Measurements from ENCODE around the gene OTOGL.

Gene OTOGL

GRCh38 chr12:80199931-80200330 lies 100.6 kb downstream of the OTOGL start:
- TF ChIP-seq, protein P1, sequence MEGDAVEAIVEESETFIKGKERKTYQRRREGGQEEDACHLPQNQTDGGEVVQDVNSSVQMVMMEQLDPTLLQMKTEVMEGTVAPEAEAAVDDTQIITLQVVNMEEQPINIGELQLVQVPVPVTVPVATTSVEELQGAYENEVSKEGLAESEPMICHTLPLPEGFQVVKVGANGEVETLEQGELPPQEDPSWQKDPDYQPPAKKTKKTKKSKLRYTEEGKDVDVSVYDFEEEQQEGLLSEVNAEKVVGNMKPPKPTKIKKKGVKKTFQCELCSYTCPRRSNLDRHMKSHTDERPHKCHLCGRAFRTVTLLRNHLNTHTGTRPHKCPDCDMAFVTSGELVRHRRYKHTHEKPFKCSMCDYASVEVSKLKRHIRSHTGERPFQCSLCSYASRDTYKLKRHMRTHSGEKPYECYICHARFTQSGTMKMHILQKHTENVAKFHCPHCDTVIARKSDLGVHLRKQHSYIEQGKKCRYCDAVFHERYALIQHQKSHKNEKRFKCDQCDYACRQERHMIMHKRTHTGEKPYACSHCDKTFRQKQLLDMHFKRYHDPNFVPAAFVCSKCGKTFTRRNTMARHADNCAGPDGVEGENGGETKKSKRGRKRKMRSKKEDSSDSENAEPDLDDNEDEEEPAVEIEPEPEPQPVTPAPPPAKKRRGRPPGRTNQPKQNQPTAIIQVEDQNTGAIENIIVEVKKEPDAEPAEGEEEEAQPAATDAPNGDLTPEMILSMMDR (IDR thresholded peaks at IDR 0.05; ENCODE audit: low read length) = no peak
- no peak for TF ChIP-seq EZH2 (IDR thresholded peaks at IDR 0.05; ENCODE audit: borderline replicate concordance, low read length)

DNA sequence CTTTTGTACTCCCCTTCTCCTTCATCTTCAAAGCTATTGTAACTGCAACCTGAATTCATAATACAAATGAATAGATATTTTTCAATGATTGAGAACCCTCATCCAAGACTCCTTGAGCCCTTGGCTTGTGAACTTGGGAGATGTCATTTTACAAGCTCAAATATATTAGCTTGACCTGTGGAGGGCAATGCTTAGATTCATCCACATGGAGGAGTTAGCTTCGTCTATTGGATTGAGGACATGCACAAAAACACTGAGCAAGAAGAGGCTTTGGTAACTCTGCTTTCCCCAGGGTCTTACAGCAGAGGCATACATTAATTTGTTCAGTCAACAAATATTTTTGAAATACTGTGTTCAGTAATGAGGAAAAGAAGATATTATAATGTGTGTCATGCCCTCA lies 101.1 kb downstream of the OTOGL start:
- TF ChIP-seq, protein P1 (IDR thresholded peaks at IDR 0.05; ENCODE audit: low read length) = no peak
- TF ChIP-seq EZH2 (IDR thresholded peaks at IDR 0.05; ENCODE audit: borderline replicate concordance, low read length) = no peak
- no peaks in the 10 kb centered on the region for H3K79me2 ChIP-seq (ENCODE audit: insufficient read depth, low read length)
- H3F3A ChIP-seq (ENCODE audit: insufficient read depth, low read length) = no peaks in the 10 kb centered on the region

More at GRCh38 chr12:80199931-80200330, 100.6 kb downstream of the OTOGL start:
- no peaks in the 10 kb centered on the region for H3K36me3 ChIP-seq (ENCODE audit: insufficient read depth, low read length)
- H2AFZ ChIP-seq (ENCODE audit: low read length) = no peak overlapping the region
- H3K4me2 ChIP-seq (ENCODE audit: low read length) = no peak overlapping the region
- H3K9me3 ChIP-seq (ENCODE audit: low read length) = no peaks in the 10 kb centered on the region
- H4K20me1 ChIP-seq (ENCODE audit: insufficient read depth, low read length) = no peaks in the 10 kb centered on the region
- H3K79me2 ChIP-seq (ENCODE audit: insufficient read depth, low read length) = no peaks in the 10 kb centered on the region
- H3K9me2 ChIP-seq (ENCODE audit: low read depth, low read length) = no peaks in the 10 kb centered on the region
- H3K4me3 ChIP-seq (ENCODE audit: low read depth, low read length, poor library complexity, severe bottlenecking) = no peak overlapping the region
- H3F3A ChIP-seq (ENCODE audit: insufficient read depth, low read length) = no peaks in the 10 kb centered on the region
- H3K27me3 ChIP-seq (ENCODE audit: insufficient read depth, low read length) = no peaks in the 10 kb centered on the region
- H3K9ac ChIP-seq (ENCODE audit: low read length) = no peak overlapping the region
- no peaks in the 10 kb centered on the region for H3K4me1 ChIP-seq (ENCODE audit: insufficient read depth, low read length, severe bottlenecking)
- no peak overlapping the region for H3K27ac ChIP-seq (ENCODE audit: low read depth, low read length, poor library complexity, severe bottlenecking)

DNA sequence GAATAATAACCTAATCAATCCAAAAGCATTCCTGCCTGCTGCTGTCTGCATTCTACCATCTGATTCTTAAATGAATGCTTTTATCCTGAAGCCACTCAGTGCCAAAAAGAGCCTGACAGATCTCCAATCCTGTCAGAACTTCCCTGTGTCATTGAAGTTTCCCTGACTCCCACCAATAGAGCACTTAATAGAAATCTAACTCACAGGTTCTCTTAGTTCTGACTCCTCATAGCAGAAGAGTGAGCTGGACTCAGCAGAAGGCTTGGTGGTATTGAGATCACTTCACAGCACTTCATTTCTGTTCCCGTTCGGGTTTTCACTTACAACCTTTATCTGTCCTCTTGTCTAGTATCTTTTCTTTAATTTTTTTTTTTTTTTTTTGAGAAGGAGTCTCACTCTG lies 102.6 kb downstream of the OTOGL start:
- H3K9me3 ChIP-seq (ENCODE audit: low read length) = no peaks in the 10 kb centered on the region
- TF ChIP-seq EZH2 (IDR thresholded peaks at IDR 0.05; ENCODE audit: borderline replicate concordance, low read length) = no peak
- TF ChIP-seq, protein P1 (IDR thresholded peaks at IDR 0.05; ENCODE audit: low read length) = no peak
- H3K4me2 ChIP-seq (ENCODE audit: low read length) = no peak overlapping the region
- H4K20me1 ChIP-seq (ENCODE audit: insufficient read depth, low read length) = no peaks in the 10 kb centered on the region
- no peaks in the 10 kb centered on the region for H3K27me3 ChIP-seq (ENCODE audit: insufficient read depth, low read length)
- no peaks in the 10 kb centered on the region for H3K4me1 ChIP-seq (ENCODE audit: insufficient read depth, low read length, severe bottlenecking)
- H3K36me3 ChIP-seq (ENCODE audit: insufficient read depth, low read length) = no peaks in the 10 kb centered on the region
- H3K27ac ChIP-seq (ENCODE audit: low read depth, low read length, poor library complexity, severe bottlenecking) = no peak overlapping the region
- no peak overlapping the region for H3K9ac ChIP-seq (ENCODE audit: low read length)
- no peak overlapping the region for H2AFZ ChIP-seq (ENCODE audit: low read length)
- H3K4me3 ChIP-seq (ENCODE audit: low read depth, low read length, poor library complexity, severe bottlenecking) = no peak overlapping the region
- no peaks in the 10 kb centered on the region for H3F3A ChIP-seq (ENCODE audit: insufficient read depth, low read length)
- no peaks in the 10 kb centered on the region for H3K79me2 ChIP-seq (ENCODE audit: insufficient read depth, low read length)
- no peaks in the 10 kb centered on the region for H3K9me2 ChIP-seq (ENCODE audit: low read depth, low read length)

More for the DNA sequence above, 101.1 kb downstream of the OTOGL start:
- Histone ChIP-seq H3K4me2 (ENCODE audit: low read length) (no peak overlapping the region), H3K9me2 (ENCODE audit: low read depth, low read length) (no peaks in the 10 kb centered on the region), H2AFZ (ENCODE audit: low read length) (no peak overlapping the region), H3K9ac (ENCODE audit: low read length) (no peak overlapping the region), H3K9me3 (ENCODE audit: low read length) (no peaks in the 10 kb centered on the region), H3K27ac (ENCODE audit: low read depth, low read length, poor library complexity, severe bottlenecking) (no peak overlapping the region), H3K4me1 (ENCODE audit: insufficient read depth, low read length, severe bottlenecking) (no peaks in the 10 kb centered on the region), H3K4me3 (ENCODE audit: low read depth, low read length, poor library complexity, severe bottlenecking) (no peak overlapping the region), H3K27me3 (ENCODE audit: insufficient read depth, low read length) (no peaks in the 10 kb centered on the region), H4K20me1 (ENCODE audit: insufficient read depth, low read length) (no peaks in the 10 kb centered on the region), H3K36me3 (ENCODE audit: insufficient read depth, low read length) (no peaks in the 10 kb centered on the region)
